ENCODE data around the gene TFF2.

GRCh38 chr21:42302076-42302650 is 48.6 kb downstream of the TFF2 start:
- TF ChIP-seq CTCF (IDR thresholded peaks at IDR 0.05) = no peak
- no peak for TF ChIP-seq REST (IDR thresholded peaks at IDR 0.05; ENCODE audit: insufficient read depth in 1 of 2, low read depth in 2 of 2, low read length in 1 of 2)
- no peak for TF ChIP-seq POLR2AphosphoS5 (IDR thresholded peaks at IDR 0.05; ENCODE audit: low read depth, low read length)
- TF ChIP-seq SIN3A (IDR thresholded peaks at IDR 0.05; ENCODE audit: borderline replicate concordance, insufficient read depth, low read depth, low read length) = no peak

All from Panc1 (cell line).